ENCODE results near the gene NIT1. TPM values are rescaled to one million over a fixed set of nuclear protein-coding genes. Genes with fewer than 3 reads are reported as not detected.

NIT1 gene
- total RNA-seq, 4 donors from 2014 or later: 26.6 to 35.8 (median 30.2) TPM

- intact Hi-C loops (cut with DNase I; ENCODE audit: low total_unique reads): loop anchor here (5.0 to 10.0 kb wide), 2 partner anchors 94 to 372 kb away; no protein-coding TSS in a partner anchor
- no peak overlapping the region for H3K4me3 ChIP-seq (ENCODE audit: low read depth, poor library complexity, severe bottlenecking)
- TF ChIP-seq CTCF (IDR thresholded peaks at IDR 0.05) (no peak), POLR2A (IDR thresholded peaks at IDR 0.05) (no peak)
- 21 to 23% methylated on average over 1 of the region's 1 CpG for WGBS, 2 donors
- peak in 1 of 2 donors; percentile 84 for DNase-seq (ENCODE audit: low spot score in 2 of 2)
Observed at GRCh38 chr1:161096530-161096929, 21.4 kb upstream of the NIT1 start.

GRCh38 chr1:161098210-161099068, 19.5 kb upstream of the NIT1 start, which contains the start of gene KLHDC9:
Gene KLHDC9, plus strand, starts transcription at chr1:161098361. Its CDS starts 175 bp downstream, at chr1:161098536.
- WGBS, 2 donors: 11 to 32% methylated on average over 13 to 62 of the region's 71 CpGs
- TF ChIP-seq POLR2A (IDR thresholded peaks at IDR 0.05): no peak
- TF ChIP-seq CTCF (IDR thresholded peaks at IDR 0.05): no peak
- intact Hi-C loops (cut with DNase I; ENCODE audit: low total_unique reads): loop anchor here (5.0 to 10.0 kb wide), 2 partner anchors 96 to 374 kb away; no protein-coding TSS in a partner anchor
- H3K4me3 ChIP-seq (ENCODE audit: low read depth, poor library complexity, severe bottlenecking): peak within 1 kb of the TSS; percentile 31
- peak in 1 of 2 donors; percentile 91 for DNase-seq (ENCODE audit: low spot score in 2 of 2)

GRCh38 chr1:161099090-161099802, 18.7 kb upstream of the NIT1 start:
- TF ChIP-seq CTCF (IDR thresholded peaks at IDR 0.05) (no peak), POLR2A (IDR thresholded peaks at IDR 0.05) (no peak)
- WGBS, 2 donors: 83 to 90% methylated on average over 9 of the region's 9 CpGs
- H3K4me3 ChIP-seq (ENCODE audit: low read depth, poor library complexity, severe bottlenecking): no peak overlapping the region
- DNase-seq (ENCODE audit: low spot score in 2 of 2): peak in 1 of 2 donors; percentile 74
- intact Hi-C loops (cut with DNase I; ENCODE audit: low total_unique reads): loop anchor here (5.0 to 10.0 kb wide), 2 partner anchors 97 to 374 kb away; no protein-coding TSS in a partner anchor

GRCh38 chr1:161100556-161100955, 17.3 kb upstream of the NIT1 start:
- TF ChIP-seq POLR2A (IDR thresholded peaks at IDR 0.05): no peak
- WGBS, 2 donors: 57 to 64% methylated on average over 2 of the region's 2 CpGs
- no peak overlapping the region for H3K4me3 ChIP-seq (ENCODE audit: low read depth, poor library complexity, severe bottlenecking)
- intact Hi-C loops (cut with DNase I; ENCODE audit: low total_unique reads): no loop called here
- no peak for DNase-seq (ENCODE audit: low spot score in 2 of 2)

- WGBS, 2 donors: 96 to 100% methylated on average over 1 of the region's 1 CpG
- no peak overlapping the region for H3K4me3 ChIP-seq (ENCODE audit: low read depth, poor library complexity, severe bottlenecking)
- DNase-seq (ENCODE audit: low spot score in 2 of 2): no peak
- TF ChIP-seq CTCF (IDR thresholded peaks at IDR 0.05) (no peak), POLR2A (IDR thresholded peaks at IDR 0.05) (no peak)
- intact Hi-C loops (cut with DNase I; ENCODE audit: low total_unique reads): no loop called here
Observed at GRCh38 chr1:161106431-161106830, 11.5 kb upstream of the NIT1 start.

- intact Hi-C loops (cut with DNase I; ENCODE audit: low total_unique reads): no loop called here
- 96 to 100% methylated on average over 3 of the region's 3 CpGs for WGBS, 2 donors
- no peak for DNase-seq (ENCODE audit: low spot score in 2 of 2)
- H3K4me3 ChIP-seq (ENCODE audit: low read depth, poor library complexity, severe bottlenecking): no peak overlapping the region
- TF ChIP-seq CTCF (IDR thresholded peaks at IDR 0.05) (no peak), POLR2A (IDR thresholded peaks at IDR 0.05) (no peak)
Observed at GRCh38 chr1:161111117-161111516, 6.8 kb upstream of the NIT1 start.

Measured in lower leg skin (tissue), 4 donors.